Measurements from ENCODE around the gene SLITRK1. TPM values are rescaled to one million over a fixed set of nuclear protein-coding genes. Genes with fewer than 3 reads are reported as not detected.

SLITRK1 gene
- total RNA-seq = not detected in 2 replicates

GRCh38 chr13:83881917-83882605 lies at the start of gene SLITRK1:
Gene SLITRK1, minus strand, starts transcription at chr13:83882474. Its CDS starts 967 bp downstream, at chr13:83881507.
- TF ChIP-seq CTCF (conservative IDR thresholded peaks at IDR 0.05; ENCODE audit: low read depth, low read length) = no peak
- DNase-seq (ENCODE audit: low read depth) = no peak
- H3K4me3 ChIP-seq (ENCODE audit: low read depth, low read length) = peak within 1 kb of the TSS; percentile 22

GRCh38 chr13:83929157-83929556 lies 46.9 kb upstream of the SLITRK1 start:
- H3K4me3 ChIP-seq (ENCODE audit: low read depth, low read length) = no peak overlapping the region
- DNase-seq (ENCODE audit: low read depth) = no peak
- no peak for TF ChIP-seq CTCF (conservative IDR thresholded peaks at IDR 0.05; ENCODE audit: low read depth, low read length)

- DNase-seq (ENCODE audit: low read depth) = no peak
- no peak overlapping the region for H3K4me3 ChIP-seq (ENCODE audit: low read depth, low read length)
- no peak for TF ChIP-seq CTCF (conservative IDR thresholded peaks at IDR 0.05; ENCODE audit: low read depth, low read length)
These were observed 37.5 kb upstream of the SLITRK1 start for GRCh38 chr13:83919775-83920174.

- TF ChIP-seq CTCF (conservative IDR thresholded peaks at IDR 0.05; ENCODE audit: low read depth, low read length) = no peak
- no peak for DNase-seq (ENCODE audit: low read depth)
- H3K4me3 ChIP-seq (ENCODE audit: low read depth, low read length) = no peak overlapping the region
These were observed 32.1 kb upstream of the SLITRK1 start for GRCh38 chr13:83914368-83914767.

- DNase-seq (ENCODE audit: low read depth) = no peak
- H3K4me3 ChIP-seq (ENCODE audit: low read depth, low read length) = no peak overlapping the region
- no peak for TF ChIP-seq CTCF (conservative IDR thresholded peaks at IDR 0.05; ENCODE audit: low read depth, low read length)
These were observed 25.1 kb upstream of the SLITRK1 start for GRCh38 chr13:83907196-83907989.

GRCh38 chr13:83906240-83906820 lies 24.1 kb upstream of the SLITRK1 start:
- TF ChIP-seq CTCF (conservative IDR thresholded peaks at IDR 0.05; ENCODE audit: low read depth, low read length) = no peak
- H3K4me3 ChIP-seq (ENCODE audit: low read depth, low read length) = no peak overlapping the region
- DNase-seq (ENCODE audit: low read depth) = no peak

Data from epithelial cell of proximal tubule (primary cell).